SK-N-MC (cell line): ENCODE results near the gene TRAF6.

Experiments
- EZH2 ChIP-seq: fragments of 200-600 bp; sonication (generic); IDR thresholded peaks from one replicate; pipeline ENCODE4 v1.6.1; 2017; ENCODE audit warnings: antibody characterized with exemption
- FOXP2 ChIP-seq: optimal IDR thresholded peaks from 2 replicates; pipeline ENCODE3; 2011; ENCODE audit warnings: mild to moderate bottlenecking, moderate library complexity; ENCODE audit not compliant: insufficient read depth; ENCODE audit errors: extremely low read length, control extremely low read depth
- POLR2AphosphoS5 ChIP-seq: IDR thresholded peaks from 2 replicates; pipeline ENCODE4 v1.6.1; 2012; ENCODE audit warnings: mild to moderate bottlenecking, low read depth, low read length, borderline replicate concordance

DNA sequence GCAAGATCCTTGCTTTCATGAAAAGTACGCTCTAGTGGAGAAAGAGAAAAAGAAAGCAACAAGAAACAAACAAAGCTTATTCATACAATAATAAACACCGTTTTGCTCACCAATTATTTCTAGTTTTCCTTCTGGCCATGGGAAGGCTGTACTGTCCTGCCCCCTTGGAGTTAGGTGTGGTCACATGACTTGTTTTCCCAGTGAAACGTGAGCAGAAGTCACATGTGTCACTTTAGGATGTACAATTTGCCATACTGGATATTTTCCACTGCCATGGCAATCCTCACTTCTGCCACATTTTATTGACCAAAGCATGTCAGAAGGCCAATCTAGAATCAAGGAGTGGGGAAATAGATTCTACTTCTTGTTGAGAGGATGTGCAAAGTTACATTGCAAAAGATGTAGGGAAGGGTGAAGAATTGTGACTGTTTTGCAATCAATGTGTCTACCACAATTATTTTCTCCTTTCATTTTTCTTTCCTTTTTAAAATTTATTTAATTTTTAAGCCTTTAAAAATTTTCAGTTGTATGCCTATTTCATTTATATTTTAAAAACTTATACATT lies 24.3 kb upstream of the TRAF6 start:
- TF ChIP-seq POLR2AphosphoS5, result no peak
- no peak for TF ChIP-seq EZH2
- TF ChIP-seq FOXP2, result no peak
